Rectal smooth muscle tissue (tissue), 1 donor: ENCODE measurements around the gene SEMA3A.
"Not testable (repeated sequence)": the region's sequence is repeated elsewhere in the genome, so short reads cannot be mapped to it uniquely, and the experiment has no call there.

Experiments
- H3K27ac ChIP-seq: one replicate; pipeline ENCODE4 v1.7.0; 2013; ENCODE audit warnings: low read depth, low read length, inconsistent platforms
- H3K27me3 ChIP-seq: one replicate; pipeline ENCODE4 v1.7.0; 2013; ENCODE audit warnings: low read length; ENCODE audit not compliant: control insufficient read depth, insufficient read depth
- H3K36me3 ChIP-seq: one replicate; pipeline ENCODE4 v1.7.0; 2013; ENCODE audit warnings: low read length; ENCODE audit not compliant: control insufficient read depth, insufficient read depth
- H3K4me1 ChIP-seq: one replicate; pipeline ENCODE4 v1.7.0; 2013; ENCODE audit warnings: low read length; ENCODE audit not compliant: control insufficient read depth, insufficient read depth
- H3K4me3 ChIP-seq: one replicate; pipeline ENCODE4 v1.7.0; 2013; ENCODE audit warnings: low read length
- H3K9ac ChIP-seq: one replicate; pipeline ENCODE4 v1.7.0; 2013; ENCODE audit warnings: low read length

Gene SEMA3A

DNA sequence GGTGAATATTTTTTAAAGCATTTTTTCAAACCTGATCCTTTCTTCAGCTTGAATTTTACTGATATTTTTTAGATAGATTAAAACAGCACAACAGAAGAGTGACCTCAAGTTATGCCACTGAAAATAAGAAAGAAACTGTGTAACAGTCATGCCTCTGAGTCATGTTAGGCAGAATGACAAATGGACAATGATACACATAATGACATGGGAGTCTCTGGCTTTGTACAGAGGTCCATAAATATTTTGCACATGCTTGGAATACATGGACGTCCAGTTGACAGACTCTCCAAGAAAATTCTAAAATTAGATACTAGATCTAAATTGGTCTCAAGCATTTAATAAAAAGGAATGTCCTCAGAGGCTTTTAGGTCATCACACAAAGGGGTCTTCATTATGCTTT lies 21.9 kb upstream of the SEMA3A start:
- Histone ChIP-seq H3K9ac (no peak overlapping the region), H3K27ac (no peak overlapping the region), H3K36me3 (no peaks in the 10 kb centered on the region), H3K4me3 (no peak overlapping the region), H3K27me3 (no peaks in the 10 kb centered on the region), H3K4me1 (no peaks in the 10 kb centered on the region)

DNA sequence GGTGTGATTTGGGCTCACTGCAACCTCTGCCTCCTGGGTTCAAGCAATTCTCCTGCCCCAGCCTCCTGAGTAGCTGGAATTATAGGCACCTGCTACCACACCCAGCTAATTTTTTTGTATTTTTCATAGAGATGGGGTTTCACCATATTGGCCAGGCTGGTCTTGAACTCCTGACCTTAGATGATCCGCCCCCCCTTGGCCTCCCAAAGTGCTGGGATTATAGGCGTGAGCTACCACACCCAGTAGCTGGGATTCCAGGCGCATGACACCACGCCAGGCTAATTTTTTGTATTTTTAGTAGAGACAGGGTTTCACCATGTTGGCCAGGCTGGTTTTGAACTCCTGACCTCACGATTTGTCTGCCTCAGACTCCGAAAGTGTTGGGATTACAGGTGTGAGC lies 20.2 kb upstream of the SEMA3A start:
- not testable (repeated sequence) for H3K27me3 ChIP-seq, H3K36me3 ChIP-seq, H3K4me1 ChIP-seq, H3K9ac ChIP-seq, H3K4me3 ChIP-seq, H3K27ac ChIP-seq

DNA sequence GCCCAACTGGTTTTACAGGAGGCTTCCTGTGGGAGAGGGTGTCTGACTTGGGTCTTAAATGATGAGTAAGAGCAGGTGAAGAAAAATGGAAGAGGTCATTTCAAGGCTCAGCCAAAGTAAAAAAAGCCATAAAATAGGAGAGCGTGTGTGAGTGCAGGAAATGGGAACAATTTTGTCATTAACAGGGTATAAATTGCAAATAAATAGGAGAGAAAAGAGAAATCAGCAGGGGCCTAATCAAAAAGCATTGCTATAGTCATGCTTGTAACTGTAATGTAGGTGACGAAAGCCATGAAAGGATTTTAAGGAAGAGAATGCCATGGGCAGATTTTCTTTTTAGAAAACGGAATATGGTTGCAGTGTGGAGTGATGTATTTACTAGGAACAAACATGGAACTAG lies 15.7 kb upstream of the SEMA3A start:
- Histone ChIP-seq H3K36me3 (no peaks in the 10 kb centered on the region), H3K4me1 (no peaks in the 10 kb centered on the region), H3K9ac (no peak overlapping the region), H3K27me3 (no peaks in the 10 kb centered on the region), H3K27ac (no peak overlapping the region), H3K4me3 (no peak overlapping the region)

GRCh38 chr7:84209006-84209405 lies 14.4 kb upstream of the SEMA3A start:
- no peaks in the 10 kb centered on the region for H3K4me1 ChIP-seq
- no peak overlapping the region for H3K27ac ChIP-seq
- H3K9ac ChIP-seq, result no peak overlapping the region
- no peaks in the 10 kb centered on the region for H3K36me3 ChIP-seq
- no peaks in the 10 kb centered on the region for H3K27me3 ChIP-seq
- no peak overlapping the region for H3K4me3 ChIP-seq

GRCh38 chr7:84207615-84208014 lies 13.0 kb upstream of the SEMA3A start:
- Histone ChIP-seq H3K27me3 (no peaks in the 10 kb centered on the region), H3K36me3 (no peaks in the 10 kb centered on the region), H3K9ac (no peak overlapping the region), H3K27ac (no peak overlapping the region), H3K4me3 (no peak overlapping the region), H3K4me1 (no peaks in the 10 kb centered on the region)

GRCh38 chr7:84207025-84207424 lies 12.4 kb upstream of the SEMA3A start:
- Histone ChIP-seq H3K27ac (no peak overlapping the region), H3K36me3 (no peaks in the 10 kb centered on the region), H3K9ac (no peak overlapping the region), H3K27me3 (no peaks in the 10 kb centered on the region), H3K4me1 (no peaks in the 10 kb centered on the region), H3K4me3 (no peak overlapping the region)

- Histone ChIP-seq H3K4me3 (no peak overlapping the region), H3K9ac (no peak overlapping the region), H3K27ac (no peak overlapping the region), H3K27me3 (no peaks in the 10 kb centered on the region), H3K36me3 (no peaks in the 10 kb centered on the region), H3K4me1 (no peaks in the 10 kb centered on the region)
Measured at GRCh38 chr7:84204655-84205054, 10.1 kb upstream of the SEMA3A start.

- H3K36me3 ChIP-seq, result no peaks in the 10 kb centered on the region
- H3K27ac ChIP-seq, result no peak overlapping the region
- H3K27me3 ChIP-seq, result no peaks in the 10 kb centered on the region
- H3K9ac ChIP-seq, result no peak overlapping the region
- H3K4me3 ChIP-seq, result no peak overlapping the region
- H3K4me1 ChIP-seq, result no peaks in the 10 kb centered on the region
Measured at GRCh38 chr7:84202855-84203254, 8.3 kb upstream of the SEMA3A start.

GRCh38 chr7:84200859-84201258 lies 6.3 kb upstream of the SEMA3A start:
- H3K36me3 ChIP-seq, result no peaks in the 10 kb centered on the region
- no peaks in the 10 kb centered on the region for H3K27me3 ChIP-seq
- H3K4me1 ChIP-seq, result no peaks in the 10 kb centered on the region
- no peak overlapping the region for H3K27ac ChIP-seq
- no peak overlapping the region for H3K4me3 ChIP-seq
- H3K9ac ChIP-seq, result no peak overlapping the region

- Histone ChIP-seq H3K36me3 (no peaks in the 10 kb centered on the region), H3K27ac (no peak overlapping the region), H3K4me3 (no peak overlapping the region), H3K9ac (no peak overlapping the region), H3K4me1 (no peaks in the 10 kb centered on the region), H3K27me3 (no peaks in the 10 kb centered on the region)
Measured at GRCh38 chr7:84199216-84199615, 4.6 kb upstream of the SEMA3A start.

- H3K36me3 ChIP-seq, result no peaks in the 10 kb centered on the region
- H3K27ac ChIP-seq, result peak overlapping the region; percentile 58
- no peaks in the 10 kb centered on the region for H3K27me3 ChIP-seq
- no peak overlapping the region for H3K9ac ChIP-seq
- no peaks in the 10 kb centered on the region for H3K4me1 ChIP-seq
- peak overlapping the region; percentile 59 for H3K4me3 ChIP-seq
Measured at GRCh38 chr7:84196084-84196503, 1.5 kb upstream of the SEMA3A start.

- no peaks in the 10 kb centered on the region for H3K4me1 ChIP-seq
- H3K9ac ChIP-seq, result no peak overlapping the region
- no peaks in the 10 kb centered on the region for H3K27me3 ChIP-seq
- peak overlapping the region; percentile 59 for H3K4me3 ChIP-seq
- H3K27ac ChIP-seq, result peak overlapping the region; percentile 58
- H3K36me3 ChIP-seq, result no peaks in the 10 kb centered on the region
Measured at GRCh38 chr7:84195295-84196060, 889 bp upstream of the SEMA3A start.

- Histone ChIP-seq H3K27me3 (no peaks in the 10 kb centered on the region), H3K9ac (no peak overlapping the region), H3K36me3 (no peaks in the 10 kb centered on the region), H3K4me3 (peak overlapping the region; percentile 59), H3K27ac (peak overlapping the region; percentile 49), H3K4me1 (peaks cover 3% of the 10 kb centered on the region)
Measured at GRCh38 chr7:84193747-84194146, 842 bp downstream of the SEMA3A start.
